NOMO-1 (cell line): ENCODE results near the gene SH3RF2.

Source experiments
- DNase-seq, 2 experiments: peaks; one replicate each; lab custom pipeline; 2025; ENCODE audit not compliant: unreplicated experiment in 2 of 2; lab: John Stamatoyannopoulos, UW

The SH3RF2 gene

GRCh38 chr5:146032911-146033310 lies 96.5 kb downstream of the SH3RF2 start:
- no peak for DNase-seq

- no peak for DNase-seq
Measured at GRCh38 chr5:146034127-146034526, 97.7 kb downstream of the SH3RF2 start.

- DNase-seq: no peak
Measured at GRCh38 chr5:146034605-146035004, 98.2 kb downstream of the SH3RF2 start.

- DNase-seq: peak; percentile 62 to 79
Measured at GRCh38 chr5:146039420-146039819, 103.0 kb downstream of the SH3RF2 start.

GRCh38 chr5:146040527-146040926 lies 104.1 kb downstream of the SH3RF2 start:
- peak in 1 of 2 experiments; percentile 32 for DNase-seq

GRCh38 chr5:146041180-146041789 lies 104.9 kb downstream of the SH3RF2 start:
- no peak for DNase-seq

GRCh38 chr5:146042628-146043279 lies 106.4 kb downstream of the SH3RF2 start:
- DNase-seq: no peak

GRCh38 chr5:146043722-146044121 lies 107.3 kb downstream of the SH3RF2 start:
- no peak for DNase-seq

- no peak for DNase-seq
Measured at GRCh38 chr5:146047396-146047795, 111.0 kb downstream of the SH3RF2 start.

- DNase-seq: peak; percentile 29 to 45
Measured at GRCh38 chr5:146048994-146049703, 112.8 kb downstream of the SH3RF2 start.

GRCh38 chr5:146049704-146050026 lies 113.3 kb downstream of the SH3RF2 start:
- no peak for DNase-seq

GRCh38 chr5:146050086-146050485 lies 113.7 kb downstream of the SH3RF2 start:
- DNase-seq: no peak

GRCh38 chr5:146051678-146052077 lies 115.3 kb downstream of the SH3RF2 start:
- DNase-seq: no peak

- peak in 1 of 2 experiments; percentile 15 for DNase-seq
Measured at GRCh38 chr5:146052780-146053179, 116.4 kb downstream of the SH3RF2 start.

GRCh38 chr5:146055432-146055831 lies 119.1 kb downstream of the SH3RF2 start:
- DNase-seq: no peak

- no peak for DNase-seq
Measured at GRCh38 chr5:146059460-146060220, 123.3 kb downstream of the SH3RF2 start.

GRCh38 chr5:146060221-146060585 lies 123.8 kb downstream of the SH3RF2 start:
- DNase-seq: no peak

- no peak for DNase-seq
Measured at GRCh38 chr5:146066968-146067367, 130.6 kb downstream of the SH3RF2 start.

GRCh38 chr5:146068206-146068605 lies 131.8 kb downstream of the SH3RF2 start:
- no peak for DNase-seq

GRCh38 chr5:146068977-146069779 lies 132.8 kb downstream of the SH3RF2 start:
- no peak for DNase-seq

GRCh38 chr5:146069780-146070099 lies 133.4 kb downstream of the SH3RF2 start:
- no peak for DNase-seq
